Loucy (cell line): Measurements from ENCODE around the gene RASSF5.

Experiments
- H2AFZ ChIP-seq: fragments of 200-600 bp; sonication (generic); 2 replicates; pipeline ENCODE4 v1.6.0; 2016; ENCODE audit warnings: antibody characterized with exemption, mild to moderate bottlenecking, low read length, moderate library complexity
- H3F3A ChIP-seq: fragments of 200-600 bp; 2 replicates; pipeline ENCODE4 v1.6.0; 2016; ENCODE audit warnings: antibody characterized with exemption, low read depth, mild to moderate bottlenecking
- H3K27me3 ChIP-seq: fragments of 200-600 bp; sonication (generic); 2 replicates; pipeline ENCODE4 v1.6.1; 2014; ENCODE audit warnings: low read length, mild to moderate bottlenecking; ENCODE audit not compliant: insufficient read depth, poor library complexity, severe bottlenecking
- H3K36me3 ChIP-seq: fragments of 200-600 bp; sonication (generic); 2 replicates; pipeline ENCODE4 v1.6.1; 2016; ENCODE audit warnings: low read length; ENCODE audit not compliant: insufficient read depth
- H3K4me1 ChIP-seq: fragments of 200-600 bp; sonication (generic); 2 replicates; pipeline ENCODE4 v1.5.1; 2014; ENCODE audit warnings: low read length, mild to moderate bottlenecking; ENCODE audit not compliant: insufficient read depth, poor library complexity, severe bottlenecking
- H3K4me2 ChIP-seq: fragments of 200-600 bp; sonication (generic); 2 replicates; pipeline ENCODE4 v1.6.0; 2014; ENCODE audit warnings: antibody characterized with exemption, low read length, low read depth, mild to moderate bottlenecking; ENCODE audit not compliant: poor library complexity, severe bottlenecking
- H3K4me3 ChIP-seq: fragments of 200-600 bp; sonication (generic); 2 replicates; pipeline ENCODE4 v1.5.1; 2014; ENCODE audit warnings: low read length, mild to moderate bottlenecking, mixed read lengths; ENCODE audit not compliant: poor library complexity, severe bottlenecking
- H3K79me2 ChIP-seq: fragments of 200-600 bp; sonication (generic); 2 replicates; pipeline ENCODE4 v1.6.1; 2014; ENCODE audit warnings: low read length; ENCODE audit not compliant: insufficient read depth
- H3K9ac ChIP-seq: fragments of 200-600 bp; sonication (generic); 2 replicates; pipeline ENCODE4 v1.6.0; 2014; ENCODE audit warnings: mild to moderate bottlenecking, low read depth, low read length, moderate library complexity; ENCODE audit not compliant: poor library complexity, severe bottlenecking
- H3K9me2 ChIP-seq: fragments of 200-600 bp; sonication (generic); replicated peaks from 2 replicates; pipeline ENCODE4 v1.6.1; 2016; ENCODE audit warnings: low read depth, low read length, mixed read lengths
- H3K9me3 ChIP-seq: fragments of 200-600 bp; sonication (generic); 2 replicates; pipeline ENCODE4 v1.6.1; 2014; ENCODE audit warnings: mild to moderate bottlenecking, antibody characterized with exemption, low read length, low read depth; ENCODE audit not compliant: insufficient read depth
- H4K20me1 ChIP-seq: fragments of 200-600 bp; sonication (generic); 2 replicates; pipeline ENCODE4 v1.6.0; 2014; ENCODE audit warnings: antibody characterized with exemption, low read length, mild to moderate bottlenecking; ENCODE audit not compliant: insufficient read depth, poor library complexity, severe bottlenecking
- CTCF ChIP-seq: fragments of 200-600 bp; sonication (generic); conservative IDR thresholded peaks from 2 replicates; pipeline ENCODE4 v1.5.1; 2014; ENCODE audit warnings: mild to moderate bottlenecking, antibody characterized with exemption, low read length
- EZH2phosphoT487 ChIP-seq: fragments of 200-600 bp; IDR thresholded peaks from 2 replicates; pipeline ENCODE4 v1.6.1; 2018; ENCODE audit warnings: antibody characterized with exemption, mild to moderate bottlenecking, moderate library complexity, borderline replicate concordance

RASSF5 gene

GRCh38 chr1:206538086-206538770, 30.9 kb downstream of the RASSF5 start:
- no peaks in the 10 kb centered on the region for H3F3A ChIP-seq
- no peaks in the 10 kb centered on the region for H3K27me3 ChIP-seq
- H3K4me2 ChIP-seq: no peak overlapping the region
- no peaks in the 10 kb centered on the region for H4K20me1 ChIP-seq
- no peaks in the 10 kb centered on the region for H3K4me1 ChIP-seq
- no peak overlapping the region for H3K9ac ChIP-seq
- H3K36me3 ChIP-seq: no peaks in the 10 kb centered on the region
- H3K9me2 ChIP-seq: no peaks in the 10 kb centered on the region
- no peaks in the 10 kb centered on the region for H3K9me3 ChIP-seq
- no peak overlapping the region for H2AFZ ChIP-seq
- H3K79me2 ChIP-seq: no peaks in the 10 kb centered on the region
- no peak overlapping the region for H3K4me3 ChIP-seq
- TF ChIP-seq EZH2phosphoT487 (no peak), CTCF (no peak)

- no peaks in the 10 kb centered on the region for H3K79me2 ChIP-seq
- H3K9me3 ChIP-seq: no peaks in the 10 kb centered on the region
- H3K27me3 ChIP-seq: no peaks in the 10 kb centered on the region
- H4K20me1 ChIP-seq: no peaks in the 10 kb centered on the region
- no peak overlapping the region for H3K4me2 ChIP-seq
- no peak overlapping the region for H3K4me3 ChIP-seq
- no peak overlapping the region for H3K9ac ChIP-seq
- H2AFZ ChIP-seq: no peak overlapping the region
- no peaks in the 10 kb centered on the region for H3K36me3 ChIP-seq
- H3K4me1 ChIP-seq: no peaks in the 10 kb centered on the region
- H3F3A ChIP-seq: no peaks in the 10 kb centered on the region
- no peak for TF ChIP-seq EZH2phosphoT487
- no peak for TF ChIP-seq CTCF
- no peaks in the 10 kb centered on the region for H3K9me2 ChIP-seq
Measured at GRCh38 chr1:206538901-206539640, 31.7 kb downstream of the RASSF5 start.

GRCh38 chr1:206540044-206540780, 32.9 kb downstream of the RASSF5 start:
- no peak overlapping the region for H2AFZ ChIP-seq
- no peaks in the 10 kb centered on the region for H4K20me1 ChIP-seq
- no peak overlapping the region for H3K4me2 ChIP-seq
- H3F3A ChIP-seq: no peaks in the 10 kb centered on the region
- H3K79me2 ChIP-seq: no peaks in the 10 kb centered on the region
- no peaks in the 10 kb centered on the region for H3K4me1 ChIP-seq
- no peak overlapping the region for H3K9ac ChIP-seq
- TF ChIP-seq EZH2phosphoT487: no peak
- no peak for TF ChIP-seq CTCF
- no peaks in the 10 kb centered on the region for H3K9me2 ChIP-seq
- no peaks in the 10 kb centered on the region for H3K27me3 ChIP-seq
- H3K9me3 ChIP-seq: no peaks in the 10 kb centered on the region
- H3K4me3 ChIP-seq: no peak overlapping the region
- H3K36me3 ChIP-seq: no peaks in the 10 kb centered on the region
